ENCODE data around the gene TSPEAR. TPM values are rescaled to one million over a fixed set of nuclear protein-coding genes. Genes with fewer than 3 reads are reported as not detected.

The TSPEAR gene
- total and polyA plus RNA-seq, 2 of the 13 experiments (the other 11 are each of a cell fraction or from before 2014, with no cell fraction given), result 0.07 to 0.32 TPM

DNA sequence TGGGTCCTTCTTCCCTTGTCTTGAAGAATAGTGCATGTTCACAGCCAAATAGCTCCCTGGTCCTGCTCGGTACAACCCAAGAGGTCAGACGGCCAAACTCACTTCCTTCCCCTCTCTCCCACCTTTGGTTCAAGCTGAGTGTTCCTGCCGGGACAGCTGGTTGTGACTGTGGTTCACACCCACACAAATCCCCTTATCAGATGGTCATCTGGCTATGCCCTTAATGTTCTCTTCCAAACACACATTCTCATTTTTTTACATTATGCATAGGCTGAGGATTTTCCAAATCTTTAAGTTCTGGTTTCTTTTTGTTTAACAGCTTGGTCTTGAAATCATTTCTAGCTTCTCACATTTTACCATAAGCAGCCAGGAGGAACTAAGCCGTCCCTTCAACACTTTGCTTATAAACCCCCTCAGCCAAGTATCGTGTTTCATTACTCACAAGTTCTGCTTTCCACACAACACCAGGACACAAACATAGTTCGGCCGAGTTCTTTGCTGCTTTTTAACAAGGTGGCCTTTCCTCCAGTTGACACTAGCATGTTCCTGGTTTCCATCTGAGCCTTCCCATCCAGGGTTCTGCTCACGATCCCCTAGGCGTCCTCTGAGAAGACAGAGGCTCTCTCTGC lies 19.7 kb upstream of the TSPEAR start:
- intact Hi-C loops (cut with micrococcal nuclease; ENCODE audit: unreplicated experiment) (no loop called here), in situ Hi-C loops (cut with HindIII; ENCODE audit: extremely low pct_ligation_motif_present, low pct_unique_long_range_greater_than_20kb) (no loop called here)
- ChIA-PET POLR2A (no interaction called here), CTCF (ENCODE audit: low intra/inter-chr PET ratio, low total read pairs) (no interaction called here)
- BruUV-seq (replicated peaks), result no TSS peak
- H3K9me3 ChIP-seq (ENCODE audit: low read length), result no peaks in the 10 kb centered on the region
- 31% methylated on average over 9 of the region's 9 CpGs for WGBS (ENCODE audit: low lambda C conversion rate)
- no peak overlapping the region for H3K9ac ChIP-seq (ENCODE audit: insufficient read depth, low read depth, low read length)
- DNase-seq (ENCODE audit: low spot score), result no peak
- no peak for FAIRE-seq
- peaks cover 58% of the 10 kb centered on the region for H3K4me1 ChIP-seq (ENCODE audit: insufficient read depth, low read length)
- H3K79me2 ChIP-seq (ENCODE audit: insufficient read depth, low read length), result no peaks in the 10 kb centered on the region
- H3K27me3 ChIP-seq (ENCODE audit: control insufficient read depth in 1 of 2, insufficient read depth in 2 of 2, low read length in 2 of 2), result peaks cover 2 to 54% of the 10 kb centered on the region in 2 experiments; a peak in 4 of 5 replicates
- no peak overlapping the region for H2AFZ ChIP-seq (ENCODE audit: low read length)
- no peaks in the 10 kb centered on the region for H4K20me1 ChIP-seq (ENCODE audit: insufficient read depth, low read length)
- TF ChIP-seq HDAC1 (CRISPR knock-in tag; IDR thresholded peaks at IDR 0.05) (no peak), ZNF256 (CRISPR knock-in tag; conservative IDR thresholded peaks at IDR 0.05) (peak; percentile 78; the same call in 1 of the 2 replicates), SUZ12 (IDR thresholded peaks at IDR 0.05; ENCODE audit: low read depth, low read length) (no peak)
- ATAC-seq, result no peak
- no peak overlapping the region for H3K27ac ChIP-seq (ENCODE audit: extremely low read length, insufficient read depth, low read length)
- no peaks in the 10 kb centered on the region for H3K36me3 ChIP-seq (replicated peaks in 1 of 2; ENCODE audit: control insufficient read depth in 1 of 2, insufficient read depth in 2 of 2, low read length in 2 of 2)
- no peak overlapping the region for H3K4me3 ChIP-seq (replicated peaks in 1 of 3; ENCODE audit: insufficient read depth in 1 of 3, low read depth in 2 of 3, low read length in 3 of 3)
- H3K4me2 ChIP-seq (ENCODE audit: low read depth, low read length), result no peak overlapping the region

DNA sequence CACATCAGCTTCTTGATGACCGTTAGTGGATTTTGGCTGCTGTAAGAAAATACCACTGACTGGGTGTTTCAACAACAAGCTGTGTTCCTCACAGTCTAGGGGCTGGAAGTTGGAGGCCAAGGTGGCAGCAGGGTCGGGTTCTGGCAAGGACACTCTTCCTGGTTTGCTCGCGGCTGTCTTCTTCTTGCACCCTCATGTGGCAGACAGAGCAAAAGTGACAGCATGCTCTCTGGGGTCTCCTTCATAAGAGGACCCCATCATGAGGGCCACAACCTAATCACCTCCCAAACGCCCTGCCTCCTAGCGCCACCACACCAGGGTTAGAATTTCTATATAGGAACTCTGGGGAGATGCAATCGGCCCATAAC lies 18.6 kb upstream of the TSPEAR start:
- DNase-seq (ENCODE audit: low spot score), result no peak
- no peak overlapping the region for H3K4me2 ChIP-seq (ENCODE audit: low read depth, low read length)
- BruUV-seq (replicated peaks), result no TSS peak
- POLR2A ChIA-PET, result no interaction called here
- no peak overlapping the region for H3K27ac ChIP-seq (ENCODE audit: extremely low read length, insufficient read depth, low read length)
- peaks cover 2 to 51% of the 10 kb centered on the region in 2 experiments; a peak in 3 of 5 replicates for H3K27me3 ChIP-seq (ENCODE audit: control insufficient read depth in 1 of 2, insufficient read depth in 2 of 2, low read length in 2 of 2)
- intact Hi-C loops (cut with micrococcal nuclease; ENCODE audit: unreplicated experiment) (no loop called here), in situ Hi-C loops (cut with HindIII; ENCODE audit: extremely low pct_ligation_motif_present, low pct_unique_long_range_greater_than_20kb) (no loop called here)
- 55% methylated on average over 7 of the region's 7 CpGs for WGBS (ENCODE audit: low lambda C conversion rate)
- no peak overlapping the region for H2AFZ ChIP-seq (ENCODE audit: low read length)
- no peaks in the 10 kb centered on the region for H3K9me3 ChIP-seq (ENCODE audit: low read length)
- H3K4me3 ChIP-seq (replicated peaks in 1 of 3; ENCODE audit: insufficient read depth in 1 of 3, low read depth in 2 of 3, low read length in 3 of 3), result no peak overlapping the region
- no peaks in the 10 kb centered on the region for H3K79me2 ChIP-seq (ENCODE audit: insufficient read depth, low read length)
- H4K20me1 ChIP-seq (ENCODE audit: insufficient read depth, low read length), result no peaks in the 10 kb centered on the region
- TF ChIP-seq ARNT (IDR thresholded peaks at IDR 0.05) (no peak), KDM5A (IDR thresholded peaks at IDR 0.05; ENCODE audit: borderline replicate concordance, low read length) (no peak)
- TF ChIP-seq, protein P1, sequence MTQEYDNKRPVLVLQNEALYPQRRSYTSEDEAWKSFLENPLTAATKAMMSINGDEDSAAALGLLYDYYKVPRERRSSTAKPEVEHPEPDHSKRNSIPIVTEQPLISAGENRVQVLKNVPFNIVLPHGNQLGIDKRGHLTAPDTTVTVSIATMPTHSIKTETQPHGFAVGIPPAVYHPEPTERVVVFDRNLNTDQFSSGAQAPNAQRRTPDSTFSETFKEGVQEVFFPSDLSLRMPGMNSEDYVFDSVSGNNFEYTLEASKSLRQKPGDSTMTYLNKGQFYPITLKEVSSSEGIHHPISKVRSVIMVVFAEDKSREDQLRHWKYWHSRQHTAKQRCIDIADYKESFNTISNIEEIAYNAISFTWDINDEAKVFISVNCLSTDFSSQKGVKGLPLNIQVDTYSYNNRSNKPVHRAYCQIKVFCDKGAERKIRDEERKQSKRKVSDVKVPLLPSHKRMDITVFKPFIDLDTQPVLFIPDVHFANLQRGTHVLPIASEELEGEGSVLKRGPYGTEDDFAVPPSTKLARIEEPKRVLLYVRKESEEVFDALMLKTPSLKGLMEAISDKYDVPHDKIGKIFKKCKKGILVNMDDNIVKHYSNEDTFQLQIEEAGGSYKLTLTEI (CRISPR knock-in tag; conservative IDR thresholded peaks at IDR 0.05), result no peak
- TF ChIP-seq, protein P2, sequence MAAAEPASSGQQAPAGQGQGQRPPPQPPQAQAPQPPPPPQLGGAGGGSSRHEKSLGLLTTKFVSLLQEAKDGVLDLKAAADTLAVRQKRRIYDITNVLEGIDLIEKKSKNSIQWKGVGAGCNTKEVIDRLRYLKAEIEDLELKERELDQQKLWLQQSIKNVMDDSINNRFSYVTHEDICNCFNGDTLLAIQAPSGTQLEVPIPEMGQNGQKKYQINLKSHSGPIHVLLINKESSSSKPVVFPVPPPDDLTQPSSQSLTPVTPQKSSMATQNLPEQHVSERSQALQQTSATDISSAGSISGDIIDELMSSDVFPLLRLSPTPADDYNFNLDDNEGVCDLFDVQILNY (CRISPR knock-in tag; conservative IDR thresholded peaks at IDR 0.05), result no peak
- H3K4me1 ChIP-seq (ENCODE audit: insufficient read depth, low read length), result peaks cover 48% of the 10 kb centered on the region
- CTCF ChIA-PET (ENCODE audit: low intra/inter-chr PET ratio, low total read pairs), result no interaction called here
- no peak for FAIRE-seq
- no peak overlapping the region for H3K9ac ChIP-seq (ENCODE audit: insufficient read depth, low read depth, low read length)
- no peak for ATAC-seq
- no peaks in the 10 kb centered on the region for H3K36me3 ChIP-seq (replicated peaks in 1 of 2; ENCODE audit: control insufficient read depth in 1 of 2, insufficient read depth in 2 of 2, low read length in 2 of 2)
